ENCODE measurements around the gene PLD2.

PLD2 gene, protein sequence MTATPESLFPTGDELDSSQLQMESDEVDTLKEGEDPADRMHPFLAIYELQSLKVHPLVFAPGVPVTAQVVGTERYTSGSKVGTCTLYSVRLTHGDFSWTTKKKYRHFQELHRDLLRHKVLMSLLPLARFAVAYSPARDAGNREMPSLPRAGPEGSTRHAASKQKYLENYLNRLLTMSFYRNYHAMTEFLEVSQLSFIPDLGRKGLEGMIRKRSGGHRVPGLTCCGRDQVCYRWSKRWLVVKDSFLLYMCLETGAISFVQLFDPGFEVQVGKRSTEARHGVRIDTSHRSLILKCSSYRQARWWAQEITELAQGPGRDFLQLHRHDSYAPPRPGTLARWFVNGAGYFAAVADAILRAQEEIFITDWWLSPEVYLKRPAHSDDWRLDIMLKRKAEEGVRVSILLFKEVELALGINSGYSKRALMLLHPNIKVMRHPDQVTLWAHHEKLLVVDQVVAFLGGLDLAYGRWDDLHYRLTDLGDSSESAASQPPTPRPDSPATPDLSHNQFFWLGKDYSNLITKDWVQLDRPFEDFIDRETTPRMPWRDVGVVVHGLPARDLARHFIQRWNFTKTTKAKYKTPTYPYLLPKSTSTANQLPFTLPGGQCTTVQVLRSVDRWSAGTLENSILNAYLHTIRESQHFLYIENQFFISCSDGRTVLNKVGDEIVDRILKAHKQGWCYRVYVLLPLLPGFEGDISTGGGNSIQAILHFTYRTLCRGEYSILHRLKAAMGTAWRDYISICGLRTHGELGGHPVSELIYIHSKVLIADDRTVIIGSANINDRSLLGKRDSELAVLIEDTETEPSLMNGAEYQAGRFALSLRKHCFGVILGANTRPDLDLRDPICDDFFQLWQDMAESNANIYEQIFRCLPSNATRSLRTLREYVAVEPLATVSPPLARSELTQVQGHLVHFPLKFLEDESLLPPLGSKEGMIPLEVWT

GRCh38 chr17:4806777-4807604 is at the start of gene PLD2:
TSS of gene PLD2 (plus strand) at chr17:4807152. CDS start at chr17:4807773, 621 bp downstream.
- DNase-seq = peak; percentile 78

DNA sequence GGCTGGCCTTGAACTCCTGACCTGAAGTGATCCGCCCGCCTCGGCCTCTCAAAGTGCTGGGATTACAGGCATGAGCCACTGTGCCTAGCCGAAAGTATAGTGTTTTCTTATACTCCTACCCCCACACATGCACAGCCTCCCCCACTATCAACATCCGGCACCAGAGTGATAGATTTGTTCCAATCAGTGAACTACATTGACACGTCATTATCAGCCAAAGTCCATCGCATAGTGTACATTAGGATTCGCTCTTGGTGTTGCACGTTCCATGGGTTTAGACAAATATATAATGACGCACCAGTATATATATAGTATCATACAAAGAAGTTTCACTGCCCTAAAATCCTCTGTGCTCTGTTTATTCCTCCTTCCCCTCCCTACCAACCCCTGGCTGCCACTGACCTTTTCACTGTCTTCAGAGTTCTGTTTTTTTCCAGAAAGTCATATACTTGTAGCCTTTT is 47.1 kb upstream of the PLD2 start:
- DNase-seq = no peak

GRCh38 chr17:4764595-4764994 is 42.4 kb upstream of the PLD2 start:
- no peak for DNase-seq

DNA sequence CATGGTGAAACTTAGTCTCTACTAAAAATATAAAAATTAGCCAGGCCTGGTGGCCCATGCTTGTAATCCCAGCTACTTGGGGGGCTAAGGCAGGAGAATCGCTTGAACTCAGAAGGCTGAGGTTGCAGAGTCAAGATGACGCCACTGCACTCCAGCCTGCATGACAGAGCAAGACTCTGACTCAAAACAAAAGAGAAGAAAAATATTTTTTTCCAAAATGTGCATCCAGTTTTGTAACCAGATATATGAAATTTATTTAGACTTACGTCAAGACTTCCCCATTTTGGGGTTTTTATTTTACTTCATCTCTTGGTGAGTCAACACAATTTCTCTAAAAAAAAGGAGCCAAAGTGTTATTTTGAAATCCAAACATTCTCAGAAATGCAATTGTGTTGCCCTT is 40.8 kb upstream of the PLD2 start:
- DNase-seq = no peak

DNA sequence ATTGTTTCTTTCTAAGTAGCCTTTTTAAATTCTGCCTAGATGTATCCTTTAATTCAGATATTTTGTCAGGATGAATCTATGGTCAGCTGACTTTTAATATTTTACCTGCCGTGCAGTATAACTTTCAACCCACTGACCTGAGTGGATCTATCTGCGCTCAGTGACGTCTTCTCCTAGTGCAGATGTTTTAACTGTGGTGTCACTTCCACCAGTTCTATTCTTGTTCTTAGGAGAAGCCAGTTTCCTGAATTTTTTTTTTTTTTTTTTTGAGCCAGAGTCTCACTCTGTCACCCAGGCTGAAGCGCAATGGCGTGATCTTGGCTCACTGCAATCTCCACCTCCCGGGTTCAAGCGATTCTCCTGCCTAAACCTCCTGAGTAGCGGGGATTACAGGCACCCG is 40.2 kb upstream of the PLD2 start:
- no peak for DNase-seq

GRCh38 chr17:4768298-4768697 is 38.7 kb upstream of the PLD2 start:
- DNase-seq = no peak

DNA sequence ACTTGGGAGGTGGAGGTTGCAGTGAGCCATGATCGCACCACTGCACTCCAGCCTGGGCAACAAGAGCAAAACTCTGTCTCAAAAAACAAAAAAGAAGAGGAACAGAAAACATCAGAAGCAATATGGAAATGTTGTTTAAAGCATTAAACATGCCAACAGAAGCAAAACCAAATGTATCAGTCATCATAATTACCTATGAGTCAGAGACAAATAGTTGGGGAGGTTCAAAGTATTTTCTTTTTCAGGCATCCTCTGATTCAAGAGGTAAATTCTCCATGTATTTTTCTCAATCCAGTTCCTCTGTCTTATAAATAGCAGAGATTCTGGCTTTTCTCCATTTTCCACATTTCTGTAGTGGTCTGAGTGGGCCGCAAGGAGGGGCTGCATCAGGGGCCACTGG is 37.3 kb upstream of the PLD2 start:
- DNase-seq = no peak

DNA sequence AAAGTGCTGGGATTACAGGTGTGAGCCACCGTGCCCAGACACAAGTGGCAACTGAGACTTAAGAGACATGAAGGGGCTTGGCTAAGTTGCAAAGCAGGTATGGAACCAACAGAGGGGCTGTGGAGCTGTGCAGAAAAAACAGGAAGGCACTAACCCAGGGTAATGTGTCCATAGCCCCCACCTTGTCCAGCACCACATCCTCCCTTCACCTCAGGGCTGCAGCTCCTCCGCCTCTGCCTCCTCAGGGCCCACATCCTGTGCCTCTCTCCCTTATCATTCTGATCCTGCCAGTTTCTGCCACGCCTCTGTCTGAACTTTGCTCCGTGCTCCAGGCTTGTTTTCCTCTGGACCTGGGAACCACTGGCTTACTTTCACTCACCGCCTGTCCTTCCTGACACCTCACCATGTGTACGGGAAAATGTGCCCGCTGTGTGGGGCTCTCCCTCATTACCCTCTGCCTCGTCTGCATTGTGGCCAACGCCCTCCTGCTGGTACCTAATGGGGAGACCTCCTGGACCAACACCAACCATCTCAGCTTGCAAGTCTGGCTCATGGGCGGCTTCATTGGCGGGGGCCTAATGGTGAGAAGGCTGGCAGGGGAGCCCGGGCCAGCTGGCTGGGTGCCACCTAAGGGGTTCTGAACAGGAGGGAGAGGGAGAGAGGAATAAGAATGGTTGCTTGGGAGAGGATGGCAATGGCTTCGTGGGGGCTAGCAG is 35.3 kb upstream of the PLD2 start, which contains the start of gene TM4SF5:
Gene TM4SF5 (plus strand): TSS at position 368 of the 716 bp plus-strand sequence. CDS start 37 bp downstream, at position 405.
- no peak for DNase-seq

DNA sequence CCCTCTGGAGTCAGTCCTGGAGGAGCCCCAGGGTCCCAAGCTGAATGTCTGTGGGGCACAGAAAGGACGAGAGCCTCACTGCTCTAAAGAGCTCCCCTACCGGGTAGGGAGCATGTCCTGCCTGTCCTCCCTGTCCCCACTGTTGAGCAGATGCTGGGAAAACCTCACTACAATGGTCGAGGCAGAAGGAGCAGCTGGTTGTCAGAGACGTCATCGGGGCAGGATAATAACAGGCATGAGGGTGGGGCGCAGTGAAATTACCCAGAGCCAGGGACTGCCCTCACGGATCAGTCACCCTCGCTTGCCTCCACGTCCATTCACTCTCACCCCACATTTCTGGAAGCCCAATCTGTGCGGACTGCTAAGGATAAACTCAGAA is 34.7 kb upstream of the PLD2 start:
- no peak for DNase-seq

- no peak for DNase-seq
These were observed 28.8 kb upstream of the PLD2 start for GRCh38 chr17:4777969-4778760.

DNA sequence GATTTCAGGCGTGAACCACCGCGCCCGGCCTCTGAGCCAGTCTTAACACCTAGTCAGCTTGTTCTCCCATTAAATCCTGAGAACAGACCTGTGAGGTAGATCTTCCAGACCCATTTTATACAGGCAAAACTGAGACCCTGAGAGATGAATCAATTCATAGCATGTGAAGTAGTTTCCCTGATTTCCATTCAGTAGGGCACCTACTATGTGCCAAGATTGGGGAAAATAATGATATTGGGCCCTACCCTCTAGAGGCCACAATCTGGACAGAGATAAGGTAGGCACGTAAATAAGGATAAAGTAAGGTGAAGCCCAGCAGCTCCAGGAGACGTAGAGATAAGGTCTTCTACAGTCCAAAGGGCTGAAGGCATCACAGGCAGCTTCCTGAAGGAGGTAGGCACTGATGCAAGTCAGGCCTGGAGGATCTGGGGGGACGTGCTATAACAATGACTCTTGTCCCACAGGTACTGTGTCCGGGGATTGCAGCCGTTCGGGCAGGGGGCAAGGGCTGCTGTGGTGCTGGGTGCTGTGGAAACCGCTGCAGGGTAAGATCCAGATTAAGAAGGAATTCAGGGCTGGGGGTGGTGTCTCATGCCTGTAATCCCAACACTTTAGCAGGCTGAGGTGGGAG is 26.5 kb upstream of the PLD2 start:
- DNase-seq = no peak

- no peak for DNase-seq
These were observed 24.3 kb upstream of the PLD2 start for GRCh38 chr17:4782652-4783051.

DNA sequence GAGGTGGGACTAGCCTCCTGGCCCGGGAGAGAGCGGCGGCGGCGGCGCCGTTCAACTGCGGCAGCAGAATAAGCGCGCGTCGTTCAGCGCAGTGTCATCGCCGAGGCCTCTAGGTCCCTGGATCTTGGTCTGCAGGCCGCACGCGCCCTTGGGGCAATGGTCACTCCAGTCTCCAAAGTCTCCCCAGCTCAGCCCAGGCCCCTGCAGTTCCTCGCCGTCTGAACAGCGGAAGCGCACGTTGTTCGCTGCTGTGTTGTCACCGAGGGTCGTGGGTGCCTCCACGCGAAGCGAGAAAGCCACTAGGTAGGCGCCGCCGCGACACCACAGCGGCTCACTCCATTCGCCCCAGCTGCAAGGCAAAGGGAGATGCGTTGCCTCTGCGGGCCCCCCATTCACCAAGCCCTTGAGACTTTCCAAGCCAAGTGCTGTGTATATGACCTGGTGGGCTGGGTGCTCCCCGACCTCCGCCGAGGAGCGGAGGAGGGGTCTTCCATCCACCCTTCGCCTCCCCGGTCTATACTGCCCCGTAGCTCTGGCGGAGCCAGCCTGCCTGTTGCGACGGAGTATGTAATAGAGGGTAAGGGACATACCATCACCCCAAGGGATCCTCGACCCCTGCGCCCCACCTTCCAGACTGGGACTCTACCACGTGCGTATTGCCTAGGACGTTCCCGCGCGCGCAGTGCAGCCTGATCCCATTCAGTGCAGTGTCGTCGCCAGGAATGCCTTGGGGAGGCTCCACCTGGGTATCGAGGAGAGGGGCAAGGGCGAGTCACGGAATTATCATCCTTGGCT is 21.4 kb upstream of the PLD2 start:
- DNase-seq = no peak

GRCh38 chr17:4786106-4786511 is 20.8 kb upstream of the PLD2 start, which contains the start of gene VMO1:
TSS of gene VMO1 (minus strand) at chr17:4786364. CDS start at chr17:4786352, 12 bp downstream.
- no peak for DNase-seq

DNA sequence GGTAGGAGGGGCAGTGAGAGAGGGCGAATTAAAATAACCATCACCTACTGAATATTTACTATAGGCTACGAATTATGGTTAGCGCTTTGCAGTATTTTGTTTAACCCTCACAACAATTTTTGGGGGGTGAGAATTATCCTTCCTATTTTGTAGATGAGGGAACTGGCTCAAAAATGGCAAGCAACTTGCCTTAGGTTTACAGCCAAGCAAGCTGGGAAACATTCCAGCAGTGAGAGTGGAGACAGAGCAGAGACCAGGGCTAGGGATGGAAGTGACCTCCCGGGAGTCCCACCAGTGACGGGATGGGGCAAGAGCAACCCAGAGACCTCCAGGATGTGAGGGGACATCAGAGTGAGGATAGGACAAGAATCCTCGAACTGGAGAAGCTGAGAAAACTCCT is 20.4 kb upstream of the PLD2 start:
- no peak for DNase-seq

DNA sequence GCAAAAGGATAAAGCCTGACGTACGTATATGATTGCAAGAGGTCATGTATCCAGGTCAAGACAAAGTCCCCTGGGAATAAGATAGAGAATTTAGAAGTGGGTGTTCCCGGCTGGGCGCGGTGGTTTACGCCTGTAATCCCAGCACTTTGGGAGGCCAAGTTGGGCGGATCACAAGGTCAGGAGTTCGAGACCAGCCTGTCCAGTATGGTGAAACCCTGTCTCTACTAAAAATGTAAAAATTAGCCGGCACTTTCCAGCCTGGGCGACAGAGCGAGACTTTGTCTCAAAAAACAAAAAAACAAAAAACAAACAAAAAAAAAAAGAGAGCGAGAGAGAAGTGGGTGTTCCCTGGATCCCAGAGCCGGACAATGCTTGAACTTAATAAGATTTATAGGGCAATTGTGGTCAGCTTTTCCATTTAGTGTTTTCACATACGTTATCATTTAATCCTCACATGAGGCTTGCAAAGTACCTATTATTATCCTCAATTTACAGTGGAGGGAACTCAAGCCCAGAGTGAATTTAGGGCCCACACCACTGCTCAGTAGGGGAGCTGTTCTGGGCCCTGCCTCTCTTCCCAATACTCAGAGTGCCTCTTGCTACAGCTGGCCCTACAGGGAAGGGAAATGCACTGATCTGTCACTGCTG is 18.7 kb upstream of the PLD2 start:
- no peak for DNase-seq

DNA sequence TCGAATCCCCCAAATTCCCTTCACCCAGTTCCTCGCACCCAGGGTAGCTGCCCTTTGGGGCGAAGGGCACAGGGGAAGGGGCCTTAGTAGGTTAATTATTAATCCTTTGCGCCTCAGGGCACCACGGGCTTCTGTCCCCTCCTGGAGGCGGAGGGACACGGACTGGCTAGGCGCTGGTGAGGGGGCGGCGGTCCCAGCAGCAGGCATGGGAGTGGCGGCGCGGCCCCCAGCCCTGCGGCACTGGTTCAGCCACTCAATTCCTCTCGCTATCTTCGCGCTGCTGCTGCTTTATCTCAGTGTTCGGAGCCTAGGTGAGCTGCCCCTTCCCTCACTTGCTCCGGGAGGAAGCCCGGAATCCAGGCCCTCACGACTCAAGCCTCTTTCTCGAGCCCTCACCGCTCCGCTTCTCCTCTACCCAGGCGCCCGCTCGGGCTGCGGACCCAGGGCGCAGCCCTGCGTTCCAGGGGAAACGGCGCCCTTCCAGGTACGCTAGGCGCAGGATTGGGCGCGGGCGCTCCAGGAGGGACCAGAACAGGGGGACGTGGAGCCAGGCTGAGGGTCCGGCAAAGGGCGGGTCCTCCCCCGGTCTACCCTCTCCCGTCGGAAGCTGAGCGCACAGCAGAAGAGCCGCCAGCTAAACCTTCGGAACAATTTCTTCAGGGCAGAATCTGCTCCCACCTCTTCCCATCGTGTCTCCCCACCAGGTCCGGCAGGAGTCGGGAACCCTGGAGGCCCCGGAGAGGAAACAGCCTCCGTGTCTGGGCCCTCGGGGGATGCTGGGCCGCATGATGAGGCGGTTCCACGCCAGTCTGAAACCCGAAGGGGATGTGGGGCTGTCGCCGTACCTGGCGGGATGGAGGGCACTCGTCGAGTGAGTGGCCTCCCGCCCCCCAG is 17.9 kb upstream of the PLD2 start, which contains the start of gene GLTPD2:
Gene GLTPD2 (plus strand): TSS at position 158 of the 894 bp plus-strand sequence. CDS start 48 bp downstream, at position 206.
- no peak for DNase-seq

DNA sequence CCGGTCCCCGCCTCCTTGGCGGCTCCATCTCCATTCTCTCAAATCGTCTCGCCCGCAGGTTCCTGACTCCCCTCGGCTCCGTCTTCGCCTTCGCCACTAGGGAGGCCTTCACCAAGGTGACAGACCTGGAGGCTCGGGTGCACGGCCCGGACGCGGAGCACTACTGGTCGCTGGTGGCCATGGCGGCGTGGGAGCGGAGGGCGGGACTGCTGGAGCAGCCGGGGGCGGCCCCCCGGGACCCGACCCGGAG is 17.3 kb upstream of the PLD2 start:
- DNase-seq = no peak
